ENCODE measurements around the gene LPP. TPM values are rescaled to one million over a fixed set of nuclear protein-coding genes. Genes with fewer than 3 reads are reported as not detected.

Gene LPP
- total RNA-seq, 1 experiment from 2014 or later, result 264 TPM

DNA sequence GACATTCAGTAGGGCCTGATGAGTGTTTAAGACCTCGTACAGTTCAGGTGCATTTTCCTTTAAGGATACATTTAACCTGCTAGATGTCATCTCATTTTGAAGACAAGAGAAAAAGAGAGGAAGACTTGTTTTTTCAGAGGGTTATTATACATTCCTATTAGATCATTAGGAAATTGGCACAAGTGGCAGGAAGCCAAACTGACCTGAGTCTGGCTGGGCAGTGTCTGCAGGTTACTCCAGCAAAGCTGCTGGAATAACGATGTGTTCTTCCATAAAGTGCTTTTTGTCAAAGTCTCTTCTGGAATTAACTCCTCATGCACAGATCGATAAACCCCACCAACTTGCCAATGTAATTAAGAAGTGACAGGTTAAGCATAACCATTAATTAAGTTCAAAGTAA is 621.5 kb downstream of the LPP start:
- no TSS peak for BruUV-seq (replicated peaks)
- H3K9me3 Mint-ChIP-seq (ENCODE audit: low read depth, unreplicated experiment), result no peaks in the 10 kb centered on the region
- TF ChIP-seq, protein P1, sequence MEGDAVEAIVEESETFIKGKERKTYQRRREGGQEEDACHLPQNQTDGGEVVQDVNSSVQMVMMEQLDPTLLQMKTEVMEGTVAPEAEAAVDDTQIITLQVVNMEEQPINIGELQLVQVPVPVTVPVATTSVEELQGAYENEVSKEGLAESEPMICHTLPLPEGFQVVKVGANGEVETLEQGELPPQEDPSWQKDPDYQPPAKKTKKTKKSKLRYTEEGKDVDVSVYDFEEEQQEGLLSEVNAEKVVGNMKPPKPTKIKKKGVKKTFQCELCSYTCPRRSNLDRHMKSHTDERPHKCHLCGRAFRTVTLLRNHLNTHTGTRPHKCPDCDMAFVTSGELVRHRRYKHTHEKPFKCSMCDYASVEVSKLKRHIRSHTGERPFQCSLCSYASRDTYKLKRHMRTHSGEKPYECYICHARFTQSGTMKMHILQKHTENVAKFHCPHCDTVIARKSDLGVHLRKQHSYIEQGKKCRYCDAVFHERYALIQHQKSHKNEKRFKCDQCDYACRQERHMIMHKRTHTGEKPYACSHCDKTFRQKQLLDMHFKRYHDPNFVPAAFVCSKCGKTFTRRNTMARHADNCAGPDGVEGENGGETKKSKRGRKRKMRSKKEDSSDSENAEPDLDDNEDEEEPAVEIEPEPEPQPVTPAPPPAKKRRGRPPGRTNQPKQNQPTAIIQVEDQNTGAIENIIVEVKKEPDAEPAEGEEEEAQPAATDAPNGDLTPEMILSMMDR (IDR thresholded peaks at IDR 0.05; ENCODE audit: unreplicated experiment), result no peak
- no peaks in the 10 kb centered on the region for H3K36me3 Mint-ChIP-seq (ENCODE audit: insufficient read depth, unreplicated experiment)
- no peaks in the 10 kb centered on the region for H3K27me3 Mint-ChIP-seq (ENCODE audit: unreplicated experiment)
- no peak for DNase-seq
- no peaks in the 10 kb centered on the region for H3K4me1 Mint-ChIP-seq (ENCODE audit: low read depth, unreplicated experiment)
- no peak overlapping the region for H3K4me3 Mint-ChIP-seq (ENCODE audit: low read depth, unreplicated experiment)
- intact Hi-C loops (cut with micrococcal nuclease; ENCODE audit: unreplicated experiment), result no loop called here
- H3K27ac Mint-ChIP-seq (ENCODE audit: unreplicated experiment), result no peak overlapping the region
- CTCF ChIA-PET, result interaction anchor here (0.6 kb wide), 1 partner anchor 55 kb away, joined by 4 read pairs; no protein-coding TSS in a partner anchor

DNA sequence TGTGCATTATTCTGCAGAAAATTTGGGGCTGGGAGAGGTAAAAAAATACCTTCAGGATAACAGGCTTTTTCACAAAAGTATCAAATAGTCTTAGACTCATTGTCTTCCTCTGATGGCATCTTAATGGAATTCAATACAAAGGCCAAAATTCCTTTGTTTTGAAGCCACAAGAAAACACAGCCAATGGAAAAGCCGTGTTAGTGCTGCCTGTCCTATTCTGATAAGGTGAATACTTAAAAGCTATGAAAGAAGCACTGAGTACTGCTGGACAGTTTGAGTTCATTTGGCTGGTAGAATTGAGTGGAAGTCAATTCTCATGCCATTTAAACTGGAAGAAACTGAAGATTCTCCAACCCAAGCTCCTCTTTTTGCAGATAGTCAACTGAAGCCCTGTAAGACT is 622.5 kb downstream of the LPP start:
- DNase-seq, result no peak
- CTCF ChIA-PET, result interaction anchor here (0.7 kb wide), 4 partner anchors 41 to 509 kb away, joined by 4 to 9 read pairs (median 4); no protein-coding TSS in a partner anchor
- H3K27ac Mint-ChIP-seq (ENCODE audit: unreplicated experiment), result no peak overlapping the region
- H3K9me3 Mint-ChIP-seq (ENCODE audit: low read depth, unreplicated experiment), result no peaks in the 10 kb centered on the region
- intact Hi-C loops (cut with micrococcal nuclease; ENCODE audit: unreplicated experiment), result no loop called here
- H3K4me3 Mint-ChIP-seq (ENCODE audit: low read depth, unreplicated experiment), result no peak overlapping the region
- TF ChIP-seq, protein P1 (IDR thresholded peaks at IDR 0.05; ENCODE audit: unreplicated experiment), result no peak
- H3K36me3 Mint-ChIP-seq (ENCODE audit: insufficient read depth, unreplicated experiment), result no peaks in the 10 kb centered on the region
- H3K4me1 Mint-ChIP-seq (ENCODE audit: low read depth, unreplicated experiment), result no peaks in the 10 kb centered on the region
- no TSS peak for BruUV-seq (replicated peaks)
- no peaks in the 10 kb centered on the region for H3K27me3 Mint-ChIP-seq (ENCODE audit: unreplicated experiment)

DNA sequence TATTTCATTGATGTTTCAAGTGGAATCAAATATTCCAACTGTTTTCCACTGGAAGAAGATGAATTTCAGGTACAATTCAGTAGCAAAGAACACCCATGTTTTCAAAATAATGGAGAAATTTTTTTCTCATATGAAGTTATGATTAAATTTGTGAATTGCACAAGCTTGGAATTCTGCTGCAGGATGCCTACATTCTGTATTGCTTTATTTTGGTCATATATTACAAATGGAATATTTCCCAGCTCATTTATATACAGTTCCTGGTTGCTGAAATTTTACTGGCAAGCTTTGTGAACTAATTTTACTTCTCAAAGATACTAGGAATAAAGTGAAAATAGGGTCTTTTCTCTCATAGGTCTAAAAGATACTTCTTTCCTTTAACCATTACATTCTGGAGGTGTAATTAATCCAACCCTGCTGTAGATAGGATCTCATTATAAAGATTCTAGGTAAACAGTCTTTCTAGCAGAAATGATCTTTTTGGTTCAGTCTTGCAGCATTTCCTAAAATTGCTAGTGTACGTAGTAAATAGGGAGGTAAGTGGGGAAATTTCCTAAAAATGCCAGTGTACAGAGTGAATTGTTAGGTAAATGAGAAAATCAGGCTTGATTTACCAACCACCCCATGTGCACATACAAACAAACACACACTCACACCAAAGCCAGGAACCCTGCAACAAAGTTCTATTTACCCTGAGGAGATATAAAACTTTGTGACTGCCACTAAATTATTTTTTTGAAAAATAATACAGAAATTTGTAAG is 624.3 kb downstream of the LPP start:
- CTCF ChIA-PET, result no interaction called here
- H3K4me1 Mint-ChIP-seq (ENCODE audit: low read depth, unreplicated experiment), result no peaks in the 10 kb centered on the region
- BruUV-seq (replicated peaks), result no TSS peak
- TF ChIP-seq, protein P1 (IDR thresholded peaks at IDR 0.05; ENCODE audit: unreplicated experiment), result no peak
- H3K27ac Mint-ChIP-seq (ENCODE audit: unreplicated experiment), result no peak overlapping the region
- H3K27me3 Mint-ChIP-seq (ENCODE audit: unreplicated experiment), result no peaks in the 10 kb centered on the region
- no peak for DNase-seq
- intact Hi-C loops (cut with micrococcal nuclease; ENCODE audit: unreplicated experiment), result no loop called here
- H3K9me3 Mint-ChIP-seq (ENCODE audit: low read depth, unreplicated experiment), result no peaks in the 10 kb centered on the region
- no peaks in the 10 kb centered on the region for H3K36me3 Mint-ChIP-seq (ENCODE audit: insufficient read depth, unreplicated experiment)
- no peak overlapping the region for H3K4me3 Mint-ChIP-seq (ENCODE audit: low read depth, unreplicated experiment)

DNA sequence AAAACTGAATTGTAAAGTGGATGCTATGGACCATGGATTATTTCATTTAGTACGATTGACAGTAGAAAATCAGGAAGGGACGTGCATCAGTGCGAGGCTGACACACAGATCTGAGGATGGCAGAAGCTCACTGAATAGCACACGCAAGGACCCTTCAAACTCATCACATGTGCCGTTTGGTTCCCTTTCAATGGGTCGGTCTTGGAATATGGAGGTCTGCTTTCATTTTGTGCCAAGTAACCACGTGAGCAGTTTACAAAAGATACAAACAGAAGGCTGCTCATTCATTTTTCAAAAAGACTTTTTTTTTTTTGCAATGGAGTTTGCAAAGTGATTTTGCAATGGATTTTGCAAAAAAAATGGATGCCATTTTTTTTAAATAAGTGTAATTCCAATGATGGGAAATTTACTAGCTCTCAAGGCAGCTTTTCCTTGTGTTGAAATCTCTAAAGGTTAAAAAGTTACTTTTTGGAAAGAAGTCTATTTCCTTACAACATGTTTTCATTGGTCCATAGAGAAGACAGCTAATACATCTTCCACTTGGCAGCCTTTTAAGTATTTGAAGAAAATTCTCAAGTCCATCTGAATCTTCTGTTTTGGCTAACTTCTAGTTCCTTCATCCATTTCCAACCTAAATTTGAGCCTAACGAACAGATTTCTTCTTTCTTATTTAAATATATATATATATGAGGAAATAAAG is 625.5 kb downstream of the LPP start:
- no peaks in the 10 kb centered on the region for H3K36me3 Mint-ChIP-seq (ENCODE audit: insufficient read depth, unreplicated experiment)
- no peak overlapping the region for H3K4me3 Mint-ChIP-seq (ENCODE audit: low read depth, unreplicated experiment)
- H3K27ac Mint-ChIP-seq (ENCODE audit: unreplicated experiment), result no peak overlapping the region
- intact Hi-C loops (cut with micrococcal nuclease; ENCODE audit: unreplicated experiment), result no loop called here
- TF ChIP-seq, protein P1 (IDR thresholded peaks at IDR 0.05; ENCODE audit: unreplicated experiment), result no peak
- no peak for DNase-seq
- no peaks in the 10 kb centered on the region for H3K27me3 Mint-ChIP-seq (ENCODE audit: unreplicated experiment)
- BruUV-seq (replicated peaks), result no TSS peak
- CTCF ChIA-PET, result no interaction called here
- no peaks in the 10 kb centered on the region for H3K4me1 Mint-ChIP-seq (ENCODE audit: low read depth, unreplicated experiment)
- H3K9me3 Mint-ChIP-seq (ENCODE audit: low read depth, unreplicated experiment), result no peaks in the 10 kb centered on the region
